Stimulated activated CD8-positive, alpha-beta memory T cell treated with anti-CD3 and anti-CD28 coated beads, Interleukin-15, amount 100 ng/mL, for 4 hours (primary cell): ENCODE measurements around the gene SLC35F3.
"Not testable (repeated sequence)": the region's sequence is repeated elsewhere in the genome, so short reads cannot be mapped to it uniquely, and the experiment has no call there.

Source experiments
- DNase-seq, 2 donors: peaks; one replicate each; pipeline ENCODE4 v3.0.0-alpha.2; 2020; ENCODE audit warnings: low read depth in 2 of 2

Gene SLC35F3

GRCh38 chr1:234186037-234186688, 281.7 kb downstream of the SLC35F3 start:
- no peak for DNase-seq

GRCh38 chr1:234188454-234188792, 283.9 kb downstream of the SLC35F3 start:
- no peak for DNase-seq

GRCh38 chr1:234197839-234198238, 293.4 kb downstream of the SLC35F3 start:
- DNase-seq = no peak

GRCh38 chr1:234199476-234200127, 295.1 kb downstream of the SLC35F3 start:
- no peak for DNase-seq

- DNase-seq = no peak
Observed at GRCh38 chr1:234200566-234200965, 296.1 kb downstream of the SLC35F3 start.

GRCh38 chr1:234201600-234201999, 297.1 kb downstream of the SLC35F3 start:
- no peak for DNase-seq

GRCh38 chr1:234205966-234206365, 301.5 kb downstream of the SLC35F3 start:
- no peak for DNase-seq

- no peak for DNase-seq
Observed at GRCh38 chr1:234206651-234207284, 302.3 kb downstream of the SLC35F3 start.

GRCh38 chr1:234208351-234208750, 303.9 kb downstream of the SLC35F3 start:
- no peak for DNase-seq

GRCh38 chr1:234208791-234209190, 304.3 kb downstream of the SLC35F3 start:
- DNase-seq = no peak

- not testable (repeated sequence) for DNase-seq
Observed at GRCh38 chr1:234210429-234210828, 306.0 kb downstream of the SLC35F3 start.

GRCh38 chr1:234211855-234212254, 307.4 kb downstream of the SLC35F3 start:
- DNase-seq = not testable (repeated sequence)

- DNase-seq = no peak
Observed at GRCh38 chr1:234212764-234213657, 308.5 kb downstream of the SLC35F3 start.

GRCh38 chr1:234213658-234214128, 309.2 kb downstream of the SLC35F3 start:
- DNase-seq = no peak

GRCh38 chr1:234214129-234214910, 309.8 kb downstream of the SLC35F3 start:
- no peak for DNase-seq

- DNase-seq = no peak
Observed at GRCh38 chr1:234214911-234215892, 310.7 kb downstream of the SLC35F3 start.

GRCh38 chr1:234216116-234216703, 311.7 kb downstream of the SLC35F3 start:
- no peak for DNase-seq

GRCh38 chr1:234217316-234217840, 312.9 kb downstream of the SLC35F3 start:
- DNase-seq = no peak

GRCh38 chr1:234218078-234218477, 313.6 kb downstream of the SLC35F3 start:
- no peak for DNase-seq
